Loucy (cell line): ENCODE measurements around the gene MMP21.

ENCODE experiments used
- H2AFZ ChIP-seq: fragments of 200-600 bp; sonication (generic); 2 replicates; pipeline ENCODE4 v1.6.0; 2016; ENCODE audit warnings: antibody characterized with exemption, mild to moderate bottlenecking, low read length, moderate library complexity
- H3F3A ChIP-seq: fragments of 200-600 bp; 2 replicates; pipeline ENCODE4 v1.6.0; 2016; ENCODE audit warnings: antibody characterized with exemption, low read depth, mild to moderate bottlenecking
- H3K27me3 ChIP-seq: fragments of 200-600 bp; sonication (generic); 2 replicates; pipeline ENCODE4 v1.6.1; 2014; ENCODE audit warnings: low read length, mild to moderate bottlenecking; ENCODE audit not compliant: insufficient read depth, poor library complexity, severe bottlenecking
- H3K36me3 ChIP-seq: fragments of 200-600 bp; sonication (generic); 2 replicates; pipeline ENCODE4 v1.6.1; 2016; ENCODE audit warnings: low read length; ENCODE audit not compliant: insufficient read depth
- H3K4me1 ChIP-seq: fragments of 200-600 bp; sonication (generic); 2 replicates; pipeline ENCODE4 v1.5.1; 2014; ENCODE audit warnings: low read length, mild to moderate bottlenecking; ENCODE audit not compliant: insufficient read depth, poor library complexity, severe bottlenecking
- H3K4me2 ChIP-seq: fragments of 200-600 bp; sonication (generic); 2 replicates; pipeline ENCODE4 v1.6.0; 2014; ENCODE audit warnings: antibody characterized with exemption, low read length, low read depth, mild to moderate bottlenecking; ENCODE audit not compliant: poor library complexity, severe bottlenecking
- H3K4me3 ChIP-seq: fragments of 200-600 bp; sonication (generic); 2 replicates; pipeline ENCODE4 v1.5.1; 2014; ENCODE audit warnings: low read length, mild to moderate bottlenecking, mixed read lengths; ENCODE audit not compliant: poor library complexity, severe bottlenecking
- H3K79me2 ChIP-seq: fragments of 200-600 bp; sonication (generic); 2 replicates; pipeline ENCODE4 v1.6.1; 2014; ENCODE audit warnings: low read length; ENCODE audit not compliant: insufficient read depth
- H3K9ac ChIP-seq: fragments of 200-600 bp; sonication (generic); 2 replicates; pipeline ENCODE4 v1.6.0; 2014; ENCODE audit warnings: mild to moderate bottlenecking, low read depth, low read length, moderate library complexity; ENCODE audit not compliant: poor library complexity, severe bottlenecking
- H3K9me2 ChIP-seq: fragments of 200-600 bp; sonication (generic); replicated peaks from 2 replicates; pipeline ENCODE4 v1.6.1; 2016; ENCODE audit warnings: low read depth, low read length, mixed read lengths
- H3K9me3 ChIP-seq: fragments of 200-600 bp; sonication (generic); 2 replicates; pipeline ENCODE4 v1.6.1; 2014; ENCODE audit warnings: mild to moderate bottlenecking, antibody characterized with exemption, low read length, low read depth; ENCODE audit not compliant: insufficient read depth
- H4K20me1 ChIP-seq: fragments of 200-600 bp; sonication (generic); 2 replicates; pipeline ENCODE4 v1.6.0; 2014; ENCODE audit warnings: antibody characterized with exemption, low read length, mild to moderate bottlenecking; ENCODE audit not compliant: insufficient read depth, poor library complexity, severe bottlenecking
- EZH2phosphoT487 ChIP-seq: fragments of 200-600 bp; IDR thresholded peaks from 2 replicates; pipeline ENCODE4 v1.6.1; 2018; ENCODE audit warnings: antibody characterized with exemption, mild to moderate bottlenecking, moderate library complexity, borderline replicate concordance
- TF ChIP-seq, protein P1 (sequence below): fragments of 200-600 bp; sonication (generic); conservative IDR thresholded peaks from 2 replicates; pipeline ENCODE4 v1.5.1; 2014; ENCODE audit warnings: mild to moderate bottlenecking, antibody characterized with exemption, low read length

MMP21 gene

DNA sequence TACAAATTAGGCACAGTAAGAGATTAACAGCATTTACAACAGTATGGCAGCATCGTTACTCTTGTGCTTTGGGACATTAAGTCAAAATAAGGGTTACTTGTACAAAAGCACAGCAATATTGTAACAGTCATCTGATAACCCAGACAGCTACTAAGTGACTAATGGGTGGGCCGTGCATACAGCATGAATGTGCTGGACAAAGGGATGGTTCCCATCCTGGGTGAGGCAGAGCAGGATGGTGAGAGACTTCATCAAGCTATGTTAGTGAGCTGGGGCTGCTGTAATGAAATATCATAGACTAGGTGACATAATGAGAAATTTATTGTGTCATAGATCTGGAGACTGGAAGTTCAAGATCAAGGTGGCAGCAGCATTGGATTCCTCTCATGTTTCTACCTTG lies 30.7 kb downstream of the MMP21 start:
- H3K4me3 ChIP-seq: no peak overlapping the region
- H2AFZ ChIP-seq: no peak overlapping the region
- no peaks in the 10 kb centered on the region for H3K9me3 ChIP-seq
- no peaks in the 10 kb centered on the region for H3K9me2 ChIP-seq
- no peaks in the 10 kb centered on the region for H4K20me1 ChIP-seq
- H3K9ac ChIP-seq: no peak overlapping the region
- no peaks in the 10 kb centered on the region for H3K4me1 ChIP-seq
- no peaks in the 10 kb centered on the region for H3K27me3 ChIP-seq
- TF ChIP-seq, protein P1, sequence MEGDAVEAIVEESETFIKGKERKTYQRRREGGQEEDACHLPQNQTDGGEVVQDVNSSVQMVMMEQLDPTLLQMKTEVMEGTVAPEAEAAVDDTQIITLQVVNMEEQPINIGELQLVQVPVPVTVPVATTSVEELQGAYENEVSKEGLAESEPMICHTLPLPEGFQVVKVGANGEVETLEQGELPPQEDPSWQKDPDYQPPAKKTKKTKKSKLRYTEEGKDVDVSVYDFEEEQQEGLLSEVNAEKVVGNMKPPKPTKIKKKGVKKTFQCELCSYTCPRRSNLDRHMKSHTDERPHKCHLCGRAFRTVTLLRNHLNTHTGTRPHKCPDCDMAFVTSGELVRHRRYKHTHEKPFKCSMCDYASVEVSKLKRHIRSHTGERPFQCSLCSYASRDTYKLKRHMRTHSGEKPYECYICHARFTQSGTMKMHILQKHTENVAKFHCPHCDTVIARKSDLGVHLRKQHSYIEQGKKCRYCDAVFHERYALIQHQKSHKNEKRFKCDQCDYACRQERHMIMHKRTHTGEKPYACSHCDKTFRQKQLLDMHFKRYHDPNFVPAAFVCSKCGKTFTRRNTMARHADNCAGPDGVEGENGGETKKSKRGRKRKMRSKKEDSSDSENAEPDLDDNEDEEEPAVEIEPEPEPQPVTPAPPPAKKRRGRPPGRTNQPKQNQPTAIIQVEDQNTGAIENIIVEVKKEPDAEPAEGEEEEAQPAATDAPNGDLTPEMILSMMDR: no peak
- no peak for TF ChIP-seq EZH2phosphoT487
- no peaks in the 10 kb centered on the region for H3F3A ChIP-seq
- H3K79me2 ChIP-seq: no peaks in the 10 kb centered on the region
- no peak overlapping the region for H3K4me2 ChIP-seq
- H3K36me3 ChIP-seq: peaks cover 76% of the 10 kb centered on the region; the same call in 1 of the 2 replicates

DNA sequence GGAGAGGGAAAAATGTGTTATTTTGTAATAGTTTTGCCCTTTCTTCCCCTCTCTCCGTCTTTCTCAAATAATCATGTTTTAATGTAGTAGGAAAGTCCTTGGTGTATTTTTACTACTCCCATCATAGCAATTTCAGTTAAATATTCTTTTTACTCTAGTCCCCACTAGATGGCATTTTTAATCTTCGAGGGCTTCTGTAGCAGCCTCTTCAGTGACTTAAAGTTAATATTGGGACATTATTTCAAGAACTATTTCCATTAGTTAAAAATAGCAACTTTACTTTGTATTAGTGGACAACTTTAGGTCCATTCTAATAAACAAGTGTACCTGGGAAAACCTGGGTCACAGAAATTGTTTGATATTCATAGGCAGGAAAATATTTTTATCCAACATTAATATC lies 33.2 kb downstream of the MMP21 start:
- Histone ChIP-seq H3K4me3 (no peak overlapping the region), H3K4me2 (no peak overlapping the region), H3K9me3 (no peaks in the 10 kb centered on the region), H4K20me1 (no peaks in the 10 kb centered on the region), H2AFZ (no peak overlapping the region), H3K4me1 (no peaks in the 10 kb centered on the region), H3K79me2 (no peaks in the 10 kb centered on the region), H3F3A (no peaks in the 10 kb centered on the region), H3K9me2 (no peaks in the 10 kb centered on the region), H3K9ac (no peak overlapping the region), H3K36me3 (peaks cover 83% of the 10 kb centered on the region; the same call in 1 of the 2 replicates), H3K27me3 (no peaks in the 10 kb centered on the region)
- TF ChIP-seq, protein P1: peak; percentile 51
- TF ChIP-seq EZH2phosphoT487: no peak

DNA sequence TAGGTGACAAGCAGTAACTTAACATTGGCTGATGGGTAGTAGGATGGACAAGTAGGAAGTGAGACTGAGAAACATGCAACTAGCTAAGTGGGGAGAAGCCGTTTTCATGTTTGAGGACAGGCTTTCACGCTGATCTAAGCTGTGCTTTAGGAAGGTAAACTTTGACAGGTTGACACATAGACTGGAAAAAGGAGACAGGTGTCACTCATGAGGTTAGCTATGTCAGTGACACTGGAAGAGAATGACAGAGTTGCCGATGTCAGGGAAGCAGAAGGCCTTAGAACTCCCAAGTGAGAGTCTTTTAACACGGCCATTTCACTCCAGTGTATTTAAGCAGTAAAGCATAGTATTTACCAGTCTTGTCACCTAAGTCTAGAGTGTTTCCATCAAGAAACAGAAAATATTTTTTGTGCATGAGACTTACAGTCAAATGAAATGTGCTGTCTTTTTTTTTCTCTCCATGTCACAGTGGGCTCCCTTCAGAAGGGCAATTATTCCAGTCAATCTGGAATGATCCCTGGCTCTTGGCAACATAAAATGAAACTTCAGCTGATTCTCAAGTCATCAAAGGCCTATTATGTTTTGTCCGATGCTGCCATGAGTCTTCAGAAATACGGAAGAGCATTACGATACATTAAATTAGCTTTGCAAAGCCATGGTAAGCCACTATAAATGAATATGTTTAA lies 35.5 kb downstream of the MMP21 start:
- no peaks in the 10 kb centered on the region for H3K79me2 ChIP-seq
- H4K20me1 ChIP-seq: no peaks in the 10 kb centered on the region
- no peaks in the 10 kb centered on the region for H3K27me3 ChIP-seq
- no peak overlapping the region for H2AFZ ChIP-seq
- H3K9ac ChIP-seq: no peak overlapping the region
- H3F3A ChIP-seq: no peaks in the 10 kb centered on the region
- H3K4me3 ChIP-seq: no peak overlapping the region
- H3K9me3 ChIP-seq: no peaks in the 10 kb centered on the region
- TF ChIP-seq, protein P1: no peak
- TF ChIP-seq EZH2phosphoT487: no peak
- no peaks in the 10 kb centered on the region for H3K9me2 ChIP-seq
- peaks cover 90% of the 10 kb centered on the region; the same call in 1 of the 2 replicates for H3K36me3 ChIP-seq
- H3K4me1 ChIP-seq: no peaks in the 10 kb centered on the region
- H3K4me2 ChIP-seq: no peak overlapping the region
